C1 segment of cervical spinal cord (tissue), 14 donors: ENCODE data around the gene ANK3.

ENCODE experiments used
- DNase-seq, 14 donors: peaks; one replicate each; lab custom pipeline; 2025; lab: John Stamatoyannopoulos, UW

ANK3 gene

GRCh38 chr10:60141896-60142559 is 247.6 kb downstream of the ANK3 start:
- no peak for DNase-seq

- no peak for DNase-seq
These were observed 248.7 kb downstream of the ANK3 start for GRCh38 chr10:60140651-60141632.

- DNase-seq, result no peak
These were observed 249.7 kb downstream of the ANK3 start for GRCh38 chr10:60139798-60140566.

- no peak for DNase-seq
These were observed 250.4 kb downstream of the ANK3 start for GRCh38 chr10:60139290-60139689.

GRCh38 chr10:60138842-60139241 is 250.8 kb downstream of the ANK3 start:
- no peak for DNase-seq

- no peak for DNase-seq
These were observed 251.6 kb downstream of the ANK3 start for GRCh38 chr10:60138026-60138425.

GRCh38 chr10:60137292-60137992 is 252.2 kb downstream of the ANK3 start:
- DNase-seq, result no peak

- no peak for DNase-seq
These were observed 254.7 kb downstream of the ANK3 start for GRCh38 chr10:60135020-60135419.

- no peak for DNase-seq
These were observed 255.1 kb downstream of the ANK3 start for GRCh38 chr10:60134548-60134947.

GRCh38 chr10:60130130-60130579 is 259.5 kb downstream of the ANK3 start:
- no peak for DNase-seq

- DNase-seq, result no peak
These were observed 263.8 kb downstream of the ANK3 start for GRCh38 chr10:60125895-60126294.

- no peak for DNase-seq
These were observed 265.1 kb downstream of the ANK3 start for GRCh38 chr10:60124536-60124935.

- no peak for DNase-seq
These were observed 266.0 kb downstream of the ANK3 start for GRCh38 chr10:60123668-60124067.

- DNase-seq, result no peak
These were observed 266.5 kb downstream of the ANK3 start for GRCh38 chr10:60123172-60123571.

- no peak for DNase-seq
These were observed 267.5 kb downstream of the ANK3 start for GRCh38 chr10:60122190-60122589.

GRCh38 chr10:60114765-60115586 is 274.7 kb downstream of the ANK3 start:
- peak in 1 of 14 donors; percentile 51 for DNase-seq

GRCh38 chr10:60110739-60111138 is 278.9 kb downstream of the ANK3 start:
- no peak for DNase-seq

- DNase-seq, result no peak
These were observed 282.2 kb downstream of the ANK3 start for GRCh38 chr10:60107308-60107976.

- no peak for DNase-seq
These were observed 284.4 kb downstream of the ANK3 start for GRCh38 chr10:60105295-60105695.

GRCh38 chr10:60101821-60102220 is 287.9 kb downstream of the ANK3 start:
- peak in 1 of 14 donors; percentile 14 for DNase-seq
